Ovary (tissue), 9 donors: ENCODE results near the gene ADGRB3. TPM values are rescaled to one million over a fixed set of nuclear protein-coding genes. Genes with fewer than 3 reads are reported as not detected.

Experiments used
- DNase-seq, 5 donors: peaks; one replicate each; pipeline ENCODE4 v3.0.0-alpha.2; 2019 to 2020
- H3K27ac ChIP-seq, 2 donors: fragments of 200-600 bp; one replicate each; pipeline versions ENCODE4 v1.5.1 to v1.8.0; 2019 to 2022
- H3K27me3 ChIP-seq: fragments of 200-600 bp; one replicate; pipeline ENCODE4 v1.8.0; 2022
- H3K36me3 ChIP-seq: fragments of 200-600 bp; sonication (generic); one replicate; pipeline ENCODE4 v1.5.1; 2019
- H3K4me1 ChIP-seq: one replicate; pipeline ENCODE4 v1.8.1; 2013; ENCODE audit warnings: mild to moderate bottlenecking, moderate library complexity; ENCODE audit not compliant: insufficient read depth
- H3K4me3 ChIP-seq: fragments of 200-600 bp; sonication (generic); one replicate; pipeline ENCODE4 v1.5.1; 2017
- H3K9me3 ChIP-seq, 2 donors: fragments of 200-600 bp in 1 of 2; sonication (generic) in 1 of 2; one replicate each; pipeline versions ENCODE4 v1.5.1 to v1.8.1; 2013 to 2019; ENCODE audit warnings: mild to moderate bottlenecking in 1 of 2, moderate library complexity in 1 of 2
- CTCF ChIP-seq, 3 donors: fragments of 450-650 bp in 2 of 3; fragments of 200-600 bp in 1 of 3; IDR thresholded peaks; one replicate each; pipeline versions ENCODE4 v1.5.1 to v1.8.0; 2016 to 2022; ENCODE audit warnings: antibody characterized with exemption in 3 of 3, mild to moderate bottlenecking in 1 of 3
- EP300 ChIP-seq: sonication (generic); formaldehyde crosslinking; IDR thresholded peaks from one replicate; pipeline ENCODE4 v1.6.1; 2017; ENCODE audit warnings: antibody characterized with exemption
- POLR2A ChIP-seq: fragments of 450-650 bp; IDR thresholded peaks from one replicate; pipeline ENCODE4 v1.6.1; 2017; ENCODE audit warnings: antibody characterized with exemption, mild to moderate bottlenecking, moderate library complexity
- WGBS, 3 donors: extraction: QIAGEN DNeasy Blood & Tissue Kit in 1 of 3; methylation state at CpG; one replicate each; pipeline versions ENCODE4 v1.1.5 to v1.1.7; 2013 to 2017; 5-methylcytosine and 5-hydroxymethylcytosine counted together
- intact Hi-C, 4 donors: fragments of 100-400 bp; cut with DNase I; formaldehyde crosslinking; loops; one replicate each; pipeline versions ENCODE4 v1.11.0 to v1.15.1; 2022 to 2023
- polyA plus RNA-seq, 2 donors: library from polyadenylated mRNA; stranded (reverse); fragments of 200-250 nt in 1 of 2; fragments of 350-450 nt in 1 of 2; fragmentation: Illumina TruSeq in 1 of 2; extraction: RNeasy Lipid Tissue Mini Kit (QIAGEN cat#74804) in 1 of 2; gene quantifications; one replicate each; pipeline ENCODE4 v1.2.3, GENCODE V29; 2013 to 2014
- total RNA-seq, 7 donors: library from RNA; depleted of rRNA in 2 of 7; stranded (reverse); fragments of >200 nt in 2 of 7; fragmentation: NEBNext Ultra II Directional in 3 of 7; extraction: Animal tissue kit (Norgen Biotek cat#: 25700) in 3 of 7; gene quantifications; one replicate each; pipeline versions ENCODE4 v1.1.0 to v1.2.4, GENCODE V29; 2016 to 2023
- donor health status: DM: no; HTN: no; CAD: no; lungs with moderate emphysema.
- donor health status: DM: no; HTN: no; CAD: no.
- donor health status: Bipolar disorder and iron deficiency.
- donor health status: DM: yes; HTN: yes; CAD: no.
- donor health status: DM: no; HTN: no; CAD: no.
- donor health status: DM: yes; HTN: yes; CAD: no.

Gene ADGRB3
- total and polyA plus RNA-seq, 9 donors, result 0.28 to 3.0 (median 1.4) TPM

- intact Hi-C loops, result no loop called here
- Histone ChIP-seq H3K9me3 (no peaks in the 10 kb centered on the region), H3K36me3 (no peaks in the 10 kb centered on the region), H3K4me3 (no peak overlapping the region), H3K4me1 (no peaks in the 10 kb centered on the region), H3K27ac (no peak overlapping the region), H3K27me3 (no peaks in the 10 kb centered on the region)
- no peak for TF ChIP-seq EP300
- no peak for TF ChIP-seq POLR2A
- TF ChIP-seq CTCF (IDR thresholded peaks at IDR 0.05), result no peak
- no peak for DNase-seq
- WGBS, 3 donors, result 77 to 89% (median 83%) methylated on average over 4 of the region's 4 CpGs
Observed at GRCh38 chr6:69019832-69020231, 384.8 kb downstream of the ADGRB3 start.

DNA sequence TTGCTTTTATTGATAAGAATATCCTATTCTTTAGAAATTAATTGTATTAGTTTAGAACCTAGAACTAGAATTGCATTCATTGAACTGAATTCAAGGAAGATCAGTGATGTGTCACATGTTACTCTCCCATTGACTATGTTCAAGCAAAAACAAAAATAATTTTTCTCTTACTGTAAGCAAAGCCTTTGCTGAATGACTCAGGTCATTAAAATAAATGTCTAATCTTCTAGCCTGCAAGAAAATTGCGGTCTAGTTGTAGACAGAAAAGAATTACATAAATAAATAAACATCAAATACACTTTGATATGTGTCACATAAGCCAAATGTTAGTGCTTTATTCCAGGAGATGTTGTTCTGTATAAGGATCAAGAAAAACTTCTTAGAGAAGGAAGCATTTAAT lies 387.9 kb downstream of the ADGRB3 start:
- Histone ChIP-seq H3K4me1 (no peaks in the 10 kb centered on the region), H3K27me3 (no peaks in the 10 kb centered on the region), H3K27ac (no peak overlapping the region), H3K36me3 (no peaks in the 10 kb centered on the region), H3K9me3 (no peaks in the 10 kb centered on the region), H3K4me3 (no peak overlapping the region)
- no peak for DNase-seq
- WGBS, 3 donors, result 67 to 85% (median 76%) methylated on average over 1 of the region's 1 CpG
- intact Hi-C loops, result no loop called here
- TF ChIP-seq CTCF (IDR thresholded peaks at IDR 0.05) (no peak), POLR2A (no peak), EP300 (no peak)

GRCh38 chr6:69026243-69026642 lies 391.2 kb downstream of the ADGRB3 start:
- intact Hi-C loops, result no loop called here

GRCh38 chr6:69026715-69027114 lies 391.6 kb downstream of the ADGRB3 start:
- intact Hi-C loops, result no loop called here
- WGBS, 3 donors, result 56 to 58% (median 58%) methylated on average over 3 of the region's 3 CpGs
- no peaks in the 10 kb centered on the region for H3K4me1 ChIP-seq

More at GRCh38 chr6:69026243-69026642, 391.2 kb downstream of the ADGRB3 start:
- TF ChIP-seq CTCF (IDR thresholded peaks at IDR 0.05), result no peak
- TF ChIP-seq EP300, result no peak
- TF ChIP-seq POLR2A, result no peak
- 90 to 95% (median 92%) methylated on average over 3 of the region's 3 CpGs for WGBS, 3 donors
- Histone ChIP-seq H3K4me1 (no peaks in the 10 kb centered on the region), H3K27ac (no peak overlapping the region), H3K9me3 (no peaks in the 10 kb centered on the region), H3K36me3 (no peaks in the 10 kb centered on the region), H3K27me3 (no peaks in the 10 kb centered on the region), H3K4me3 (no peak overlapping the region)
- DNase-seq, result no peak

More at GRCh38 chr6:69026715-69027114, 391.6 kb downstream of the ADGRB3 start:
- H3K4me3 ChIP-seq, result no peak overlapping the region
- no peak overlapping the region for H3K27ac ChIP-seq
- H3K9me3 ChIP-seq, result no peaks in the 10 kb centered on the region
- H3K27me3 ChIP-seq, result no peaks in the 10 kb centered on the region
- no peaks in the 10 kb centered on the region for H3K36me3 ChIP-seq
- no peak for DNase-seq
- TF ChIP-seq EP300 (no peak), CTCF (IDR thresholded peaks at IDR 0.05) (no peak), POLR2A (no peak)
